CD4-positive, alpha-beta T cell treated with Interferon alpha-2 for 1 hour (primary cell): ENCODE data around the gene ALAS2.
A peak's percentile ranks its signal among the peaks of the same experiment; 100 is the strongest.
"Not testable (repeated sequence)": the region's sequence is repeated elsewhere in the genome, so short reads cannot be mapped to it uniquely, and the experiment has no call there.

ENCODE experiments used
- DNase-seq, 2 donors: peaks; one replicate each; pipeline ENCODE4 v3.0.0-alpha.2; 2020 to 2022

ALAS2 gene

GRCh38 chrX:55004231-55004630 is 26.5 kb downstream of the ALAS2 start:
- DNase-seq = no peak

- peak; percentile 88 to 89 for DNase-seq
Observed at GRCh38 chrX:54999717-55000598, 30.8 kb downstream of the ALAS2 start, which contains the start of gene APEX2. APEX2 (plus strand) TSS chrX:55000363; CDS start chrX:55000423, 60 bp downstream.

- DNase-seq = no peak
Observed at GRCh38 chrX:54995621-54996020, 35.2 kb downstream of the ALAS2 start.

- no peak for DNase-seq
Observed at GRCh38 chrX:54994668-54995351, 36.0 kb downstream of the ALAS2 start.

- DNase-seq = no peak
Observed at GRCh38 chrX:54994099-54994498, 36.7 kb downstream of the ALAS2 start, which contains the start of gene PFKFB1. PFKFB1 (minus strand) TSS chrX:54994188; CDS start chrX:54994007, 181 bp downstream.

- DNase-seq = no peak
Observed at GRCh38 chrX:54992911-54993622, 37.7 kb downstream of the ALAS2 start.

- no peak for DNase-seq
Observed at GRCh38 chrX:54991706-54992105, 39.1 kb downstream of the ALAS2 start.

GRCh38 chrX:54983306-54983705 is 47.5 kb downstream of the ALAS2 start:
- DNase-seq = not testable (repeated sequence)

- DNase-seq = no peak
Observed at GRCh38 chrX:54980334-54980733, 50.4 kb downstream of the ALAS2 start.

- no peak for DNase-seq
Observed at GRCh38 chrX:54979432-54979831, 51.3 kb downstream of the ALAS2 start.

- DNase-seq = no peak
Observed at GRCh38 chrX:54978448-54978847, 52.3 kb downstream of the ALAS2 start.

- DNase-seq = no peak
Observed at GRCh38 chrX:54977387-54977786, 53.4 kb downstream of the ALAS2 start.

- DNase-seq = peak in 1 of 2 donors; percentile 30
Observed at GRCh38 chrX:54964766-54965497, 65.8 kb downstream of the ALAS2 start.

GRCh38 chrX:54961750-54962149 is 69.0 kb downstream of the ALAS2 start:
- DNase-seq = no peak
